Mesenchymal stem cell (in vitro differentiated cells and primary cell): ENCODE data around the gene C2.
A peak's percentile ranks its signal among the peaks of the same experiment; 100 is the strongest.

Source experiments
- DNase-seq: peaks from one replicate; pipeline ENCODE4 v3.0.0-alpha.2; 2013
- H2AFZ ChIP-seq: one replicate; pipeline ENCODE4 v1.6.1; 2013; ENCODE audit warnings: low read depth, mild to moderate bottlenecking, control low read depth, inconsistent platforms, low read length, moderate library complexity
- H2AK5ac ChIP-seq: 2 replicates; pipeline ENCODE4 v1.6.1; 2013; ENCODE audit warnings: low read length, moderate library complexity, mild to moderate bottlenecking, inconsistent platforms; ENCODE audit not compliant: severe bottlenecking
- H2BK120ac ChIP-seq: one replicate; pipeline ENCODE4 v1.6.1; 2013; ENCODE audit warnings: low read depth, mild to moderate bottlenecking, inconsistent platforms, low read length, moderate library complexity
- H2BK12ac ChIP-seq, 2 experiments: one replicate each; pipeline ENCODE4 v1.6.1; 2013; ENCODE audit warnings: inconsistent platforms in 2 of 2, low read length in 2 of 2, mild to moderate bottlenecking in 2 of 2, moderate library complexity in 2 of 2, control low read depth in 1 of 2
- H2BK15ac ChIP-seq: one replicate; pipeline ENCODE4 v1.6.1; 2013; ENCODE audit warnings: mild to moderate bottlenecking, low read depth, inconsistent platforms; ENCODE audit not compliant: poor library complexity, severe bottlenecking
- H2BK5ac ChIP-seq: 2 replicates; pipeline ENCODE4 v1.6.1; 2013; ENCODE audit warnings: low read depth, mild to moderate bottlenecking, low read length, control low read depth, inconsistent platforms; ENCODE audit not compliant: poor library complexity, severe bottlenecking
- H3K14ac ChIP-seq, 2 experiments: one replicate each; pipeline ENCODE4 v1.6.1; 2013; ENCODE audit warnings: inconsistent platforms in 2 of 2, low read length in 2 of 2, control low read depth in 1 of 2, mild to moderate bottlenecking in 1 of 2, moderate library complexity in 1 of 2
- H3K18ac ChIP-seq, 2 experiments: one replicate each; pipeline ENCODE4 v1.6.1; 2013; ENCODE audit warnings: inconsistent platforms in 2 of 2, low read length in 2 of 2, control low read depth in 1 of 2, low read depth in 1 of 2, mild to moderate bottlenecking in 1 of 2
- H3K23ac ChIP-seq, 2 experiments: one replicate each; pipeline ENCODE4 v1.6.1; 2013; ENCODE audit warnings: inconsistent platforms in 2 of 2, low read length in 2 of 2, mild to moderate bottlenecking in 2 of 2, moderate library complexity in 2 of 2, control low read depth in 1 of 2
- H3K27ac ChIP-seq: 2 replicates; pipeline ENCODE4 v1.5.1; 2013; ENCODE audit warnings: mild to moderate bottlenecking, moderate library complexity, low read length, control low read depth, inconsistent platforms; ENCODE audit not compliant: poor library complexity, severe bottlenecking
- H3K27me3 ChIP-seq, 2 experiments: 2 replicates each; pipeline versions ENCODE4 v1.6.1 to v1.7.0; 2013; ENCODE audit warnings: low read length in 2 of 2, mild to moderate bottlenecking in 2 of 2, moderate library complexity in 2 of 2, control low read depth in 1 of 2, inconsistent platforms in 1 of 2; ENCODE audit not compliant: control insufficient read depth in 1 of 2, insufficient read depth in 1 of 2
- H3K36me3 ChIP-seq, 2 experiments: 2 replicates each; pipeline versions ENCODE4 v1.6.1 to v1.7.0; 2013; ENCODE audit warnings: low read length in 2 of 2, control low read depth in 1 of 2, inconsistent platforms in 1 of 2, low read depth in 1 of 2, mild to moderate bottlenecking in 1 of 2; ENCODE audit not compliant: insufficient read depth in 2 of 2, control insufficient read depth in 1 of 2
- H3K4ac ChIP-seq, 2 experiments: one replicate each; pipeline ENCODE4 v1.6.1; 2013; ENCODE audit warnings: inconsistent platforms in 2 of 2, low read length in 2 of 2, mild to moderate bottlenecking in 2 of 2, moderate library complexity in 2 of 2, control low read depth in 1 of 2, low read depth in 1 of 2
- H3K4me1 ChIP-seq: 2 replicates; pipeline ENCODE4 v1.6.1; 2013; ENCODE audit warnings: low read depth, low read length, control low read depth; ENCODE audit not compliant: control insufficient read depth, insufficient read depth
- H3K4me2 ChIP-seq: 2 replicates; pipeline ENCODE4 v1.6.1; 2013; ENCODE audit warnings: low read length, mild to moderate bottlenecking, inconsistent platforms; ENCODE audit not compliant: poor library complexity, severe bottlenecking
- H3K4me3 ChIP-seq, 2 experiments: 2 replicates each; pipeline versions ENCODE4 v1.5.1 to v1.7.0; 2013; ENCODE audit warnings: low read length in 2 of 2, mild to moderate bottlenecking in 2 of 2, control low read depth in 1 of 2, low read depth in 1 of 2; ENCODE audit not compliant: insufficient read depth in 1 of 2
- H3K79me1 ChIP-seq: replicated peaks from 2 replicates; pipeline ENCODE4 v1.6.1; 2013; ENCODE audit warnings: mild to moderate bottlenecking, control low read depth, low read length, inconsistent platforms; ENCODE audit not compliant: poor library complexity, severe bottlenecking
- H3K9ac ChIP-seq: 2 replicates; pipeline ENCODE4 v1.7.0; 2013; ENCODE audit warnings: mild to moderate bottlenecking, low read length, moderate library complexity
- H3K9me3 ChIP-seq: 2 replicates; pipeline ENCODE4 v1.7.0; 2013; ENCODE audit warnings: mild to moderate bottlenecking, low read length; ENCODE audit not compliant: control insufficient read depth
- H4K8ac ChIP-seq: one replicate; pipeline ENCODE4 v1.6.1; 2013; ENCODE audit warnings: inconsistent platforms, mild to moderate bottlenecking, low read length, moderate library complexity
- H4K91ac ChIP-seq: one replicate; pipeline ENCODE4 v1.6.1; 2013; ENCODE audit warnings: mild to moderate bottlenecking, low read length, inconsistent platforms
- WGBS: methylation state at CpG from one replicate; pipeline ENCODE4 v1.1.7; 2013; ENCODE audit warnings: mixed read lengths; 5-methylcytosine and 5-hydroxymethylcytosine counted together

Gene C2

GRCh38 chr6:31933537-31933936 lies 6.0 kb downstream of the C2 start:
- no peak overlapping the region for H3K18ac ChIP-seq
- H3K4me3 ChIP-seq = no peak overlapping the region
- no peak overlapping the region for H3K4ac ChIP-seq
- no peak overlapping the region for H3K27ac ChIP-seq
- H2BK15ac ChIP-seq = no peak overlapping the region
- H3K23ac ChIP-seq = no peak overlapping the region
- no peak overlapping the region for H2BK12ac ChIP-seq
- no peak overlapping the region for H3K9ac ChIP-seq
- H4K91ac ChIP-seq = no peak overlapping the region
- DNase-seq = no peak
- H3K79me1 ChIP-seq = no peaks in the 10 kb centered on the region
- no peak overlapping the region for H3K14ac ChIP-seq
- H3K27me3 ChIP-seq = peaks cover 0 to 16% of the 10 kb centered on the region in 2 experiments
- H3K4me1 ChIP-seq = no peaks in the 10 kb centered on the region
- H2AFZ ChIP-seq = no peak overlapping the region
- no peak overlapping the region for H2BK120ac ChIP-seq
- no peak overlapping the region for H2AK5ac ChIP-seq
- no peak overlapping the region for H2BK5ac ChIP-seq
- WGBS = 92% methylated on average over 16 of the region's 19 CpGs
- H4K8ac ChIP-seq = no peak overlapping the region
- H3K9me3 ChIP-seq = no peaks in the 10 kb centered on the region
- no peak overlapping the region for H3K4me2 ChIP-seq
- no peaks in the 10 kb centered on the region for H3K36me3 ChIP-seq

GRCh38 chr6:31935021-31935420 lies 7.5 kb downstream of the C2 start:
- Histone ChIP-seq H3K4me1 (peaks cover under 1% of the 10 kb centered on the region), H2AK5ac (no peak overlapping the region), H2AFZ (no peak overlapping the region), H2BK5ac (no peak overlapping the region), H3K23ac (no peak overlapping the region), H3K14ac (no peak overlapping the region), H3K79me1 (no peaks in the 10 kb centered on the region), H2BK12ac (no peak overlapping the region), H3K27me3 (peaks cover 0 to 19% of the 10 kb centered on the region in 2 experiments), H3K36me3 (peaks cover 0 to 7% of the 10 kb centered on the region in 2 experiments), H3K4me2 (no peak overlapping the region), H2BK120ac (no peak overlapping the region), H3K9ac (no peak overlapping the region), H4K91ac (no peak overlapping the region), H3K27ac (no peak overlapping the region), H3K9me3 (no peaks in the 10 kb centered on the region), H3K18ac (no peak overlapping the region), H2BK15ac (no peak overlapping the region), H4K8ac (no peak overlapping the region), H3K4me3 (no peak overlapping the region), H3K4ac (no peak overlapping the region)
- WGBS = no CpG with 5 or more reads among the region's 3 CpGs
- no peak for DNase-seq

DNA sequence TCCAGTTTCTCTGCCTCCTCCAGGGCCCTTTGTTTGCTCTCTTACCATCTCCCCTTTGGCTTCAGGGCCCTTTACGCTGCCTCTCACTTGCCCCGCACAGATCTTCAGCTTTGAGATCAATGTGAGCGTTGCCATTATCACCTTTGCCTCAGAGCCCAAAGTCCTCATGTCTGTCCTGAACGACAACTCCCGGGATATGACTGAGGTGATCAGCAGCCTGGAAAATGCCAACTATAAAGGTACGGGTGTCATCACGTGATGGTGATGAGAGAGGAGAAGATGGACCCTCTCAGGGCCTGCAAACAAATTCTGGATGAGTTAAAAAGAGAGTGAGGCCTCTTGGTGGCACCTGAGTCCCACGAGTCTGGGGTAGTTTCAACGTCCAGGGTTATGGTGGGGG lies 8.3 kb downstream of the C2 start:
- no peak overlapping the region for H2BK5ac ChIP-seq
- H2BK12ac ChIP-seq = no peak overlapping the region
- DNase-seq = no peak
- no peak overlapping the region for H2BK15ac ChIP-seq
- no peak overlapping the region for H3K4me3 ChIP-seq
- H4K8ac ChIP-seq = no peak overlapping the region
- H3K23ac ChIP-seq = no peak overlapping the region
- H3K27me3 ChIP-seq = peaks cover 0 to 19% of the 10 kb centered on the region in 2 experiments
- H3K4me1 ChIP-seq = peaks cover 3% of the 10 kb centered on the region
- WGBS = 85% methylated on average over 9 of the region's 9 CpGs
- H3K9me3 ChIP-seq = no peaks in the 10 kb centered on the region
- H3K4ac ChIP-seq = no peak overlapping the region
- H4K91ac ChIP-seq = no peak overlapping the region
- no peak overlapping the region for H3K14ac ChIP-seq
- H2AFZ ChIP-seq = no peak overlapping the region
- H3K9ac ChIP-seq = no peak overlapping the region
- H3K4me2 ChIP-seq = no peak overlapping the region
- H3K79me1 ChIP-seq = no peaks in the 10 kb centered on the region
- no peak overlapping the region for H2BK120ac ChIP-seq
- H2AK5ac ChIP-seq = no peak overlapping the region
- H3K36me3 ChIP-seq = peaks cover 0 to 7% of the 10 kb centered on the region in 2 experiments
- no peak overlapping the region for H3K27ac ChIP-seq
- no peak overlapping the region for H3K18ac ChIP-seq

DNA sequence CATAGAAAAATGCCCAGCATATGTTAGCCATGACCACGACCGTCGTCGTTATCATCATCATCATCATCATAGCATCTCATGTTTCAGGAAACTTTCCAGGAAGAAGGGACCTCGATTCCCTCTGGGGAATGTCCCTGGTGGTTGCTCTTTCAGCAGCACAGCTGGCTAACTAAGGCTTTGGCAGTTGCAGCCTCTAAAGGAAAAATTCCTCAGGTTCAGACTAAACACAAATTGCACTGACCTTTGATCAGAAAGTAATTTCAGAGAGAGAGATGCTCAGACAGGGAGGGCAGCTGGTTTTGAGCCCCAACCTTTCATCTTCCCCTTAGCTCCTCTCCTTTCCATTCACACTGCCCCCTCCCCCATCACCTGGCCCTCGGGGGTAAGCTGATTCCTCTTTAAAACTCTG lies 12.7 kb downstream of the C2 start:
- 24% methylated on average over 6 of the region's 6 CpGs for WGBS
- Histone ChIP-seq H3K14ac (no peak overlapping the region), H4K8ac (no peak overlapping the region), H3K9ac (no peak overlapping the region), H3K4ac (no peak overlapping the region), H2BK15ac (no peak overlapping the region), H3K27me3 (peaks cover 0 to 25% of the 10 kb centered on the region in 2 experiments), H2AFZ (no peak overlapping the region), H3K18ac (no peak overlapping the region), H3K27ac (no peak overlapping the region), H3K9me3 (no peaks in the 10 kb centered on the region), H3K4me3 (no peak overlapping the region), H3K4me1 (peaks cover 6% of the 10 kb centered on the region), H3K36me3 (peaks cover 0 to 7% of the 10 kb centered on the region in 2 experiments), H3K79me1 (no peaks in the 10 kb centered on the region), H3K23ac (no peak overlapping the region), H3K4me2 (no peak overlapping the region), H2AK5ac (no peak overlapping the region), H4K91ac (no peak overlapping the region), H2BK5ac (no peak overlapping the region), H2BK12ac (no peak overlapping the region), H2BK120ac (no peak overlapping the region)
- peak; percentile 69 for DNase-seq
